ENCODE data around the gene TMEM119.

TMEM119 gene

GRCh38 chr12:108616941-108617858, 19.3 kb upstream of the TMEM119 start:
- peaks cover 0 to 7% of the 10 kb centered on the region in 2 donors for H3K9me3 Mint-ChIP-seq

GRCh38 chr12:108616359-108616758, 18.5 kb upstream of the TMEM119 start:
- Mint-ChIP-seq H3K4me3 (peak overlapping the region; percentile 75 to 79), H3K27ac (peak overlapping the region; percentile 98 to 99), H3K27me3 (no peaks in the 10 kb centered on the region), H3K4me1 (ENCODE audit: low read depth in 2 of 2) (peaks cover 46 to 64% of the 10 kb centered on the region in 2 donors), H3K9me3 (peaks cover 0 to 7% of the 10 kb centered on the region in 2 donors), H3K36me3 (ENCODE audit: insufficient read depth) (peaks cover 48% of the 10 kb centered on the region)
- ATAC-seq (replicated peaks) (no peak), DNase-seq (no peak)

More at GRCh38 chr12:108616941-108617858, 19.3 kb upstream of the TMEM119 start:
- DNase-seq, result peak; percentile 63 to 72 (median 71)
- no peaks in the 10 kb centered on the region for H3K27me3 Mint-ChIP-seq
- peak overlapping the region; percentile 75 to 79 for H3K4me3 Mint-ChIP-seq
- peak; percentile 90 for ATAC-seq (replicated peaks)
- peak overlapping the region; percentile 98 to 99 for H3K27ac Mint-ChIP-seq
- peaks cover 56% of the 10 kb centered on the region for H3K36me3 Mint-ChIP-seq (ENCODE audit: insufficient read depth)
- peaks cover 49 to 63% of the 10 kb centered on the region in 2 donors for H3K4me1 Mint-ChIP-seq (ENCODE audit: low read depth in 2 of 2)

GRCh38 chr12:108615918-108616317, 18.0 kb upstream of the TMEM119 start:
- H3K27me3 Mint-ChIP-seq, result no peaks in the 10 kb centered on the region
- H3K9me3 Mint-ChIP-seq, result peaks cover 0 to 7% of the 10 kb centered on the region in 2 donors
- ATAC-seq (replicated peaks) (no peak), DNase-seq (no peak)
- H3K27ac Mint-ChIP-seq, result peak overlapping the region; percentile 98 to 99
- peaks cover 43% of the 10 kb centered on the region for H3K36me3 Mint-ChIP-seq (ENCODE audit: insufficient read depth)
- no peak overlapping the region for H3K4me3 Mint-ChIP-seq
- H3K4me1 Mint-ChIP-seq (ENCODE audit: low read depth in 2 of 2), result peaks cover 43 to 60% of the 10 kb centered on the region in 2 donors

GRCh38 chr12:108614639-108615038, 16.8 kb upstream of the TMEM119 start:
- no peak for ATAC-seq (replicated peaks)
- H3K27me3 Mint-ChIP-seq, result no peaks in the 10 kb centered on the region
- H3K4me1 Mint-ChIP-seq (ENCODE audit: low read depth in 2 of 2), result peaks cover 39 to 55% of the 10 kb centered on the region in 2 donors
- peaks cover 0 to 7% of the 10 kb centered on the region in 2 donors for H3K9me3 Mint-ChIP-seq
- H3K27ac Mint-ChIP-seq, result peak overlapping the region; percentile 77 to 99
- DNase-seq, result no peak
- H3K36me3 Mint-ChIP-seq (ENCODE audit: insufficient read depth), result peaks cover 36% of the 10 kb centered on the region
- H3K4me3 Mint-ChIP-seq, result no peak overlapping the region

GRCh38 chr12:108614041-108614440, 16.2 kb upstream of the TMEM119 start:
- ATAC-seq (replicated peaks) (no peak), DNase-seq (no peak)
- Mint-ChIP-seq H3K36me3 (ENCODE audit: insufficient read depth) (peaks cover 30% of the 10 kb centered on the region), H3K4me1 (ENCODE audit: low read depth in 2 of 2) (peaks cover 37 to 50% of the 10 kb centered on the region in 2 donors), H3K27ac (peak overlapping the region; percentile 77 to 99), H3K9me3 (peaks cover 0 to 7% of the 10 kb centered on the region in 2 donors), H3K4me3 (no peak overlapping the region), H3K27me3 (no peaks in the 10 kb centered on the region)

- peaks cover 0 to 7% of the 10 kb centered on the region in 2 donors for H3K9me3 Mint-ChIP-seq
- DNase-seq (no peak), ATAC-seq (replicated peaks) (no peak)
- peaks cover 35 to 45% of the 10 kb centered on the region in 2 donors for H3K4me1 Mint-ChIP-seq (ENCODE audit: low read depth in 2 of 2)
- H3K4me3 Mint-ChIP-seq, result no peak overlapping the region
- H3K36me3 Mint-ChIP-seq (ENCODE audit: insufficient read depth), result peaks cover 25% of the 10 kb centered on the region
- peak overlapping the region; percentile 77 to 99 for H3K27ac Mint-ChIP-seq
- H3K27me3 Mint-ChIP-seq, result no peaks in the 10 kb centered on the region
Observed at GRCh38 chr12:108613548-108613947, 15.7 kb upstream of the TMEM119 start.

GRCh38 chr12:108612788-108613282, 15.0 kb upstream of the TMEM119 start:
- no peak overlapping the region for H3K4me3 Mint-ChIP-seq
- H3K27me3 Mint-ChIP-seq, result no peaks in the 10 kb centered on the region
- peaks cover 29 to 39% of the 10 kb centered on the region in 2 donors for H3K4me1 Mint-ChIP-seq (ENCODE audit: low read depth in 2 of 2)
- peak overlapping the region in 1 of 2 donors; percentile 77 for H3K27ac Mint-ChIP-seq
- H3K9me3 Mint-ChIP-seq, result peaks cover 0 to 7% of the 10 kb centered on the region in 2 donors
- DNase-seq, result no peak
- no peak for ATAC-seq (replicated peaks)
- H3K36me3 Mint-ChIP-seq (ENCODE audit: insufficient read depth), result peaks cover 20% of the 10 kb centered on the region

- H3K9me3 Mint-ChIP-seq, result peaks cover 0 to 7% of the 10 kb centered on the region in 2 donors
- ATAC-seq (replicated peaks) (peak; percentile 46), DNase-seq (peak; percentile 56 to 62 (median 57))
- peak overlapping the region; percentile 23 to 58 for H3K27ac Mint-ChIP-seq
- peaks cover 12% of the 10 kb centered on the region for H3K36me3 Mint-ChIP-seq (ENCODE audit: insufficient read depth)
- peaks cover 21 to 31% of the 10 kb centered on the region in 2 donors for H3K4me1 Mint-ChIP-seq (ENCODE audit: low read depth in 2 of 2)
- no peaks in the 10 kb centered on the region for H3K27me3 Mint-ChIP-seq
- no peak overlapping the region for H3K4me3 Mint-ChIP-seq
Observed at GRCh38 chr12:108611884-108612415, 14.1 kb upstream of the TMEM119 start.

- Mint-ChIP-seq H3K36me3 (ENCODE audit: insufficient read depth) (peaks cover 10% of the 10 kb centered on the region), H3K27ac (peak overlapping the region in 1 of 2 donors; percentile 58), H3K4me1 (ENCODE audit: low read depth in 2 of 2) (peaks cover 13 to 22% of the 10 kb centered on the region in 2 donors), H3K9me3 (peaks cover 0 to under 1% of the 10 kb centered on the region in 2 donors), H3K27me3 (no peaks in the 10 kb centered on the region), H3K4me3 (no peak overlapping the region)
- DNase-seq, result no peak
- ATAC-seq (replicated peaks), result no peak
Observed at GRCh38 chr12:108610856-108611605, 13.1 kb upstream of the TMEM119 start.

- Mint-ChIP-seq H3K4me3 (no peak overlapping the region), H3K36me3 (ENCODE audit: insufficient read depth) (peaks cover 10% of the 10 kb centered on the region), H3K9me3 (no peaks in the 10 kb centered on the region), H3K4me1 (ENCODE audit: low read depth in 2 of 2) (peaks cover 13 to 21% of the 10 kb centered on the region in 2 donors), H3K27ac (peak overlapping the region in 1 of 2 donors; percentile 19), H3K27me3 (no peaks in the 10 kb centered on the region)
- DNase-seq (no peak), ATAC-seq (replicated peaks) (no peak)
Observed at GRCh38 chr12:108610336-108610815, 12.5 kb upstream of the TMEM119 start.

GRCh38 chr12:108609537-108610335, 11.9 kb upstream of the TMEM119 start:
- Mint-ChIP-seq H3K36me3 (ENCODE audit: insufficient read depth) (peaks cover 13% of the 10 kb centered on the region), H3K4me1 (ENCODE audit: low read depth in 2 of 2) (peaks cover 13 to 18% of the 10 kb centered on the region in 2 donors), H3K9me3 (no peaks in the 10 kb centered on the region), H3K27me3 (no peaks in the 10 kb centered on the region), H3K27ac (peak overlapping the region in 1 of 2 donors; percentile 19), H3K4me3 (no peak overlapping the region)
- no peak for DNase-seq
- ATAC-seq (replicated peaks), result no peak

- Mint-ChIP-seq H3K9me3 (no peaks in the 10 kb centered on the region), H3K4me3 (no peak overlapping the region), H3K27me3 (no peaks in the 10 kb centered on the region), H3K36me3 (ENCODE audit: insufficient read depth) (peaks cover 14% of the 10 kb centered on the region), H3K4me1 (ENCODE audit: low read depth in 2 of 2) (peaks cover 9 to 13% of the 10 kb centered on the region in 2 donors), H3K27ac (no peak overlapping the region)
- ATAC-seq (replicated peaks) (no peak), DNase-seq (no peak)
Observed at GRCh38 chr12:108608616-108609015, 10.7 kb upstream of the TMEM119 start.

All from effector memory CD8-positive, alpha-beta T cell (primary cell).